G401 (cell line): ENCODE measurements around the gene TBX21. TPM values are rescaled to one million over a fixed set of nuclear protein-coding genes. Genes with fewer than 3 reads are reported as not detected.

Source experiments
- DNase-seq: peaks from one replicate; pipeline ENCODE4 v3.0.0-alpha.2; 2015; ENCODE audit warnings: low spot score
- in situ Hi-C: cut with HindIII; loops from 2 replicates; pipeline ENCODE4 v1.10.0; 2016; ENCODE audit warnings: low sequenced_read_pairs, mixed read lengths
- total RNA-seq: library from RNA; depleted of rRNA; stranded (reverse); fragments of >200 nt; shearing (Covaris generic); gene quantifications from 2 replicates; pipeline ENCODE4 v1.2.3, GENCODE V29; 2014

TBX21 gene
- total RNA-seq, 1 experiment from 2014 or later, result not detected

DNA sequence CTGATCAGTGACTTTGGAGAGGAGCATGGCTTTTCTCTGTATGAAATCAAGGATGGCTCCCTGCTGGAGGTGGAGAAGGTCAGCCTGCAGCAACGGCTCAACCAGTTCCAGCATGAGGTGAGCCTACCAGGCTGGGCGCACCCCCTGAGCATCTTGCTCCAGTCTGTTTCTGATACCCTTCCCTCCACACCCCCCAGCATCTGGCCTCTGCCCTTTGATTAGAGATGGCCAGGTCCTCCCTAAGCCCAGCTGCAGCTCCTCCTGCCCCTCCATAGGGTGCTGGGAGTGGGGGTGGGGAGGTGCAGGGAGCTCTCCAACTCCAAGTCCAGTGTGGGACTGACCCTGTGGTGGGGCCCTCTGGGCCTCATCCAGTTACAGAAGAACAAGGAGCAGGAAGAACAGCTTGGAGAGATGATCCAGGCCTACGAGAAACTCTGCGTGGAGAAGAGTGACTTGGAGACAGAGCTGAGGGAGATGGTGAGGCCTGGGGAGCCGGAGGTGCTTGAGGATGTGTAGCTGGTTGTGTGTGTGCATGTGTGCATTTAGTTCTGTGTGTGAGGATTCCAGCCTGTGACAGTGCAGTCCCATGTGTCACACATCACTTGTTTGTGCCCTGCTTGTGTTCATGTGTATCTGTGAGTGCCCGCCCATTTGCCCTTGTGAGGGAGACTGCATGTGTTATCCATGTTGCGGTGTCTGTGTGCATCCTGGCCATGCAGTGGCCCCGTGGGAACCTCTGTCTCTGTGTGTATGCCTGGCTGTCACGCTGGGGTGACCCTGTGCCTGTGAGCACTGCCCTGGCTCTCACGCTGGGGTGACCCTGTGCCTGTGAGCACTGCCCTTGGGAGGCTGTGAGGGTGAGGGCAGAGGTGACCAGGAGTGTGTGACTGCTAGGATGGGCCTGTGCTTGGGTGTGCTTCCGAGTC is 36.1 kb upstream of the TBX21 start:
- no peak for DNase-seq
- in situ Hi-C loops, result no loop called here

DNA sequence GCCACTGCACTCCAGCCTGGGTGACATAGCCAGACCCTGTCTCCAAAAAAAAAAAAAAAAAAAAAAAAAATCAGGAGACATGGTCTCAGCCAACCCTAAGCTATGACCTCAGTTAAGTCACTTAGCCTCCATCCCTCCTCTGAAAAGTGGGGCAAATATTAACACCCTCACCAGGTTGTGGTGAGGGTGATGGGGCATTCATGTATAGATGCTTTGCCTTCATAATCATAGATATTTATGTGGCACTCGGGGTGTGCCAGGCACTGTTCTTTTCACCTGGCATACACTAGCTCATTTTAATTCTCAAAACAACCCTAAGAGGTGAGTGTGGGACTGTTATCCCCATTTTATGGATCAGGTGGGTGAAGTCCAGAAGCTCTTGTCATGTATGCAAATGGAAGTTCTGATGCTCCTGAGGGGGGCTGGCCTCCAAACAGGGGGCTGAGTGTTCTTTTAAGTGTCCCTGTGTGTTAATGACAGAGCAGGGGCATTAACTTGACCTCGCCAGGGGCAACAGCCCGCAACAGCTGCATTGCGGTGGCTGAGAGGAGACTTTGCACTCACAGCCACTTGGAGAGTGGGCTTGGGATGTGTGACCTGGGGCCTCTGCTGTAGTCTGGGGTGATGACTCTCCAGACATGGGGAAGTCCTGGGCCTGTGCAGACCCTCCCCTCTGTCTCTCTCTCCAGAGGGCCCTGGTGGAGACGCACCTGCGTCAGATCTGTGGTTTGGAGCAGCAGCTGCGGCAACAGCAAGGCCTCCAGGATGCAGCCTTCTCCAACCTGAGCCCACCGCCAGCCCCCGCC is 34.9 kb upstream of the TBX21 start:
- no peak for DNase-seq
- in situ Hi-C loops, result no loop called here

DNA sequence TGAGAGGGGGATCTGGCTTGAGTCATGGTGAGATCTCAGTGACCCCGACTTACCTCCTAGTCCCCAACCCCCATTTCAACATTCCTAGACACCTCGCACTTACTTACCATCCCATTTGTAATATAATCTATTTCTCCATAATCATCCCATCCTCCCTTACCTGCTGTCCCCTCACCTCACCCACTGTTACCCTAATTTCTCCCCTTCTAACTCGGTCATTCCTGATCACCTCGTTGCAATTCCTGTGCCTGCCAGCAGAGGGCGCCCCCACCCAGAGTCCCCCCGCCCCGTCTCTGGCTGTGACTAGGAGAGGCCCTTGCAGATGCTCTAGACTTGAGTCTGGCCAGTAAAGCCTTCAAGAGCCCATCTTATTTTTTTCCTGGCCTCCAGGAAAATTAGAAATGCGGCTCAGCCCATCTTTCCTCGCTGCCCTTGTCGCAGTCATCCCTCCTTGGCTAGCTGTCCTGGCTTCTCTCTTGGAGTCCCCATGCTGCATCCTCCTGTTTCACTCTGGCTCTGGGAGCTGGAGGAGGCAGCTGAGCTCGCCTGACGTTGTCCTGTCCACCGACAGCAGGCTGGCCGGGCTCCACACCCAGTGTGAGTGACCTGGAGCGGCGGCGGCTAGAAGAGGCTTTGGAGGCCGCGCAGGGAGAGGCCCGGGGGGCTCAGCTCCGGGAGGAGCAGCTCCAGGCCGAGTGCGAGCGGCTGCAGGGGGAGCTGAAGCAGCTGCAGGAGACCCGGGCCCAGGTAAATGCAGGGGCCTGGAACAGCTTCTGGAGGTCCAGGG is 34.1 kb upstream of the TBX21 start:
- in situ Hi-C loops, result no loop called here
- peak; percentile 53 for DNase-seq

DNA sequence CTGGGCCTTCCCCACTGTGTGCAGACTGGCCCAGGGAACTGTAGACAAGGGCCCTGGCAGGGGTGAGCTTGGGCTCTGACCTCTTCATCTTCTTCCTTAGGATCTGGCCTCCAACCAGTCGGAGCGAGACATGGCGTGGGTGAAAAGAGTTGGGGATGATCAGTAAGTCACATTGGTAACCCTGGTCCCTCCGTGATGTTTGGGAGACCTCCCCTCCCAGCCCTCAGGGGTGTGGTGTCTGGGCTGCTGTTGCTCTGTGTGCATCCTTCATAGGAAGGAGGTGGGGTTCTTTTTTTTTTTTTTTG is 33.5 kb upstream of the TBX21 start:
- no peak for DNase-seq
- in situ Hi-C loops, result no loop called here

DNA sequence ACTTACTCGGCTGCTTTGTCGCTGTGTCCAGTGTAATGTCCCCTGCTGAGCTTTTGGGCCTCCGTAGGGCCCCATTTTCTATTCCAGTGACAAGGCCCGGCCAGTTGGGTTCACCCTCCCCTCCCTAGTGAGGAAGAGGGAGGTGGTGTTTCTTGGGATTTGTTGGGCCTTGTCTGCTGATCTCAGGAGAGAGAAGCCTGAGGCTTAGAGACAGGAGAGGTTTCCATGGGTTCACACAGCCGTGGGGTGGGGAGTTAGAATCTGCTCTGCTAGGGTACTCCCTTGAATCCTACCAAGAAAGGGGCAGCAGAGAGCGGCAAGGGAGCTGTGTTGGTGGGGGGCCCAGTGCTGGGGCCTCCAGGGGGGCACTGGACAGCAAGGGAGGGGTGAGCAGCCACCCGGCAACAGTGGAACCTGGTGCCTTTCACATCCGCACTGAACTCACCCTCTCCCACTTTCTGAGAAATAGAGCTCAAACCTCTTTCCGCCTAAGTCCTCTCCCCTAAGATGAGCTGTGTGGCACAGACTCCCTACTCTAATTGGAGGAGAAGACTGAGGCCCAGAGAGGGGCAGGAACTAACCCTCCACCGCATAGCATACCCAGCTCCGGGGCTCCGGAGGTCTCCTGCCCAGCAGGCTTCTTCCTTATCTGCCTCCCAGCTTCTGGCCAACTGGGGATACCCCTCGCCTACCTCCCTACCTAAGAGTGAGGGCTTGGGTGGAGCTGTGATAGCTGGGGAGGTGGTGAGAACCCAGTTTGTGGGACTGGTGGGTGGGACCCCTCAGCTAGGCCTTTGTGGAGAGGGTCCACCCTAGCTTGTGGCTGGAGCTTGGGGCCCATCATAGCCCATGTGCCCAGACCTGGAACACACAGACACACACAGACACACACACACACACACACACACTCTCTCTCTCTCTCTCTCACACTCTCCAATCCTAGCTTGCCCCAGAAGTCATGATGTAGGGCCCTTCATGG is 32.3 kb upstream of the TBX21 start:
- in situ Hi-C loops, result no loop called here
- no peak for DNase-seq

DNA sequence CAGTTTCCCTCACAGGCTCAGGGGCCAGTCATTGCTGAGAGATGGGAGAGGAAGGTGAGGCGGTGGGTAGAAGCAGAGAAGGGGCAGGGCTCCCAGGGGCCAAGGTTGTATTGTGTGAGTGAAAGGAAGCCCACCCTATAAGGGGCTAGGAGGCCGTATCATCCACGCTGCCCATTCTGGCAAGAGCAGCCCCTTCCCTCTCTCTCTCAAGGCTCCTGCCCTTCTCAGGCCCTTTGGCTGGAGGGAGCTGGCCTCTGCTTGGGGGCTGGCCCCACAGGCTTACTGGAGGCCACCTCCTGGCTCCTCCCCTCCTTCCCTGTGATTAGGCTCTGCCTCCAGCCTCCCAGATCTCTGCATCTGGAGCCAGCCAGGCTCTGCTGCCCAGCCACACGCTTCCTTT is 31.4 kb upstream of the TBX21 start:
- no peak for DNase-seq
- in situ Hi-C loops, result no loop called here

DNA sequence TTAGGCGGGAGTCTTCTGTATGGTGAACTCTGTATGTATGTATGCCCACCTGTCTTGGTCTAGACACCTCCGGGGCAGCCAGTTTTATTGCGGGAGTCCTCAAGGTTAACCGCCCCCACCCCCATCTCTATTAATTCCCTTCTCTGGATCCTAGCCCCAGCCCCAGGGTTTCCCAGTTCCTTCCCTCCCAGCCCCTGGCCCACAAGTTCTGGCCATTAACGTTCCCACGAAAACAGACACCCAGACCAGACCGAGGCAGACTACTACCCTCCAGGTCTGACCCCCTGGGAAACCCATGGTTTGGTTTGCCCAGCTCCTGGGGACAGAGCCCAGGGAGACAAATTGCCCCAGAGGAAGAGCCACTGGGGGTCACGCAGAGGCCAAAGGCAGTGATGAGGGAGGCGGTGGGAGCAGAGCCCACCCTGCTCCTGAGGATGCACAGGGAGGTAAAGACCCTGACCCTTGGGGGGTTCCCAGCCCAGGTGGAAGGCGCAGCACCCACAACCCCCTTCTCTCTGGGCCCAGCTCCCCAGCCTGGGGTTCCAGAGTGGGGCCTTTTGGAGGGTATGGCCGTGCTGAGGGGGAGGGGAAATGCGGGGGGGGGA is 30.5 kb upstream of the TBX21 start:
- in situ Hi-C loops, result no loop called here

DNA sequence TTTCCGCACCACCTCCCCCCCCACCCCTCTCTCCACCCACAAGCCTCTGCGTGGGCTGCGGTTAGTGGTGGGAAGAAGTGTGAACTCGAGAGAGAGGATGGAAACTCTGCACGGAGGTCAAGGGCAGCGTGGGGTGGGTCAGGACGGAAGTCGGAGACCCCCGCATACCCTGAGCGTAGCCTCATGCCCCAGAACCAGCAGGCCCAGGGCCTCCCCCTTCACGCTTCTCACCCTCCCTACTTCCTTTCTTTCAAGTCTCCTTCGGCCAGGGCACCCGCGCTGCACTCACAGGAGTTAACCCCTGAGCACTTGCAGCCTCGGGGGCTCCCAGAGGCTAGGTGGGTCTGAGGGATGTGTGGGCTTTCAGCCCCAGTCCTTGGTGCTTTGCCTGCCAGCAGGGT is 29.8 kb upstream of the TBX21 start:
- DNase-seq, result no peak
- in situ Hi-C loops, result no loop called here

More for the DNA sequence above, 30.5 kb upstream of the TBX21 start:
- no peak for DNase-seq

DNA sequence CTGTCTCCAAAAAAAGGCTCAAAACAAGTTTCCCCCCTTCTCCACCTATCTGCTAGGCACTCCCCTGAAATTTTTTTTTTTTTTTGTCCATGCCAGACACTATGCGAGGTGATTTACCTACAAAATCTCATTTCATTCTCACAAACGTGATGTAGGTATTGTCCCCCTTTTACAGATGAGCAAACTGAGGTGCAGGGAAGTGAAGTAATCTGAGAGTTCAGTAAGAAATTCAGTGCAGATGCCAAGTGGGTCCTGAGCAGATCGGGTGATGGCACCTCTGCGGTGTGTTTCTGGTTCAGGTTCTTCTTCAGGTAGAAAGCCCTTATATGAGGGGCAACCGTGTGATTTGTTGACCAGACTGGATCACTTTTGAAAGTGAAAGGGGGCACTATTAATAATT is 29.4 kb upstream of the TBX21 start:
- in situ Hi-C loops, result no loop called here
- DNase-seq, result no peak

DNA sequence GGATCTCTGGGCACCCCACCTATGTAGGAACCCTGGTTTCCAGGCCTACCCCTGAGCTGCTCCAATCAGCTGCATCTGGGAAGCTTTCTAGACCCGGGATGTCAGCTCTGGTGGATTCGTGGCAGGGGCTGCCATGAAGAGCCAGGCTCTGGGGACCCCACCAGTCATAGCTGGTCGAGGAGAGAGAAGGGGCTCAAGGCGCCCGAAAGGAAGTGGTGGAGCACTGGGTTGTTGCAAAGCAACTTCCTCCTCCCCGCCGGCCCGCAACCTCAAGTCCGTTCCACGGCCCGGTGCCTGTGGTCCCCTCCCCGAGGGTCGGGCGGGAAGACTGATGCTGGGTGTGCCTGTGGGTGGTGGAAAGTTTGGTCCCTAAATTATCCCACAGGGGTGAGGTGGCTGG is 28.9 kb upstream of the TBX21 start:
- in situ Hi-C loops, result no loop called here
- DNase-seq, result no peak

DNA sequence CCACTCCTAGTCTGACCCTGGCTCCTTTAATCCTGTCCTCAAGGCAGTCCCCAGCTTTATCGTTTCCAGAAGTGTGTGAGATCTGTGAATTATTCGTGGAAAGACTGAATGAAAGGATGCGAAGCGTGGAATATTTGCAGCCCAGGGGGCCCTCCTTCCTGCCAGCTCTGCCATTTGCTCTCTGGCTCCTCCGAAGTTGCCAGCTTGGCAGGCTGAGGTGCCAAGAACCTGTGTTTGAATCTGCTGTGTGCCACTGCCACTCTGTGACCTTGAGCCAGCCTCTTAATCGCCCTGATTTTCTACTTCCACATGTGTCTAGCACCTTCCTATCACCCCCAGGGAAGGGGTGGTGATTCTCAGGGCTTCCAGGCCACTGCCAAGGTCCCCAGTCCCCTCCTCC is 28.3 kb upstream of the TBX21 start:
- in situ Hi-C loops, result no loop called here
- DNase-seq, result peak; percentile 76

DNA sequence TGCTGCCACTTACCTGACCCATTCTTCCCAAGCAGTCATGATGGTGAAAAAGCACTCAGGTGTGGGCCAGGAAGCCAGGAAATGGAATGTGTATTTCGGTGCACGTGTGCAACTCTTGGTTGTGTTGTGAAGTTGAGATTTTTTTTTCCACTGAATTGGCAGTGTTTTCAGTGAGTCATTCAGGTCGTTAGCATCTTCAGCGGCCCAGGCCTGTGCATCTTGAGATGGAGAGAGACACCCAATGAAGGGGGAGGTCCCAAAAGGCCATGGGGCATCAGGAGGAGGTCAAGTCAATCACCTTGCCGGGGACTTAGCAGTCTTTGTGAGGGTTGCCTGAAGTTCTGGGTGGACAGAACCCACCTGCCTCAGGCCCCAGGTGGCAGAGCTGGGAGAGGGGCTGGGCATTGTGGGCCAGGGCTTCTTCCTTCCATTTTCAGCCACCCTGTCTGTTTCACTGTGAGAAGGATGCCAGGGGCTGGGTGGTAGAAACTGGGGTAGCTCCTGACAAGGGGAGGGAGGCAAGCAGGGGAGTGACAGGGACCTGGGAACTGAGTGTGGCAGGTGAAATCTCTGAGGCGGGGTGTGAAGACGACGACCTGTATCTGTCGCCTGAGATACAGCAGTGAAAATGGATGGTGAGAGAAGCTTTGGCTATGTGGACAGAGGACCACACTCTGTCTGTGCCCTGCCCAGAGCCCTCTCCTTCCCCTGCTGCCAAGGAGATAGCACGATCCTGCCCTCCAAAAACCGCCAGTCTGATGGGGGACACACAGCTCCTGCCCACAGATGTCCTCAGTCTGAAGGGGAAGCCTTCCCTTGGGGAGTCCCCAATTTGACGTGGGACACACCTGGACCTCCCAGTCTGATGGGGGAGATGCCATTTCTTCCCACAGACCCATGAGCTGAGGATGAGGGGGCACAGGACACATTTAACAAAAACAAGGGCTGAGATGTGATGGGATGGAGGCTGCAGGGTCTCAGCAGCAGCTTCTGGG is 27.2 kb upstream of the TBX21 start:
- in situ Hi-C loops, result no loop called here

DNA sequence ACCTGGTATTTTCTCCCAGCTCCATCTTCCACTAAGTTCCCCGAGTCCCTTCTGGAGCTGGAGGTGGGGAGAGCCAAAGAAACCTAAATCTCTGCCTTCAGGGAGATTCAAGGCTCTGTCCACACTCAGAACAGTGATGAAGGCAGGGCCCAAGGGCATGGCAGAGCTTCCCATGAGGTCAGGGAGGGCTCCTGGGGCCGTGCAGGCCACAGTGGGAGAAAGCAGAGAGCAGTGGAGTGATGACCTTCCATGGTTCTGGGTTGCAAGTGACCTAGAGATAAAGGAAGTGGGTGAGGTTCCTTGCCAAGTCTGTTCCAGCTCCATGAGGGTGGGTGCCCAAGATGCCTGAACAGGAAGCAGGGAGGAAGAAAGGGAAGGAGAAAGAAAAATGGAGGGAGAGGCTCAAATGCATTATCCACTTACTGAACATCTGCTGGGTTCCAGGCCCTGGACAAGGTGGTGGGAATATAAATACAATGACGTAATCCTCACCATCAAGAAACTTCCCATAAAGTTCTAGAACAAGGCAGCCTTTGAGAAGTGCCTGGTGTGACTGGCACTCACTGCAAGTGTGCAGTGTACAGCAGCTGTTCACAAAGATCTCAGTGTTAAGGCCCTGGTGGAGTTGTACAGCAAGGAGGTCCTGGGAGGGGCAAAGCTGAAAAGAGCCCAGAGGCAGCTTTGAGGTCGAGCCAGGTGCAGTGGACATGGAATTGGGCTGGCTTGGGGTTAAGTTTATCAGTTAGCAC is 25.8 kb upstream of the TBX21 start:
- in situ Hi-C loops, result no loop called here
- no peak for DNase-seq

More for the DNA sequence above, 27.2 kb upstream of the TBX21 start:
- peak; percentile 38 for DNase-seq

DNA sequence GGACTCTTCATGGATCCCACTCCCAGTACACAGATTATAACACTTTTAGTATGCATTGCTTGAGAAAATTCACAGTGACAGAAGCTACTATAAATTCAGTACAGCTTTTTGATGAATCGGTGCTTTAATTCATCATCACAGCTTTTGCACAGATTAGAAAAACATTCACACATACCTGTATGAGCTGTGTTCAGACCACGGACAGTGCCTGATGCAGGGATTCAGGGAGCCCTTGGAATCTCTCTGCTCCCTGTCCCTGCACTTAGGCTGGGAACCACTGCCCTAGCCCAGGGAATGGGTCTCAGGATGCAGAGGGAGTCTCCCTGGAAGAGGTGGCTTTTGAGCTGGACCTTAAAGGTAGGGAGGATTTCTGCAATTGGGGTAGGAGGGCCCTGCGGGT is 25.2 kb upstream of the TBX21 start:
- in situ Hi-C loops, result no loop called here

DNA sequence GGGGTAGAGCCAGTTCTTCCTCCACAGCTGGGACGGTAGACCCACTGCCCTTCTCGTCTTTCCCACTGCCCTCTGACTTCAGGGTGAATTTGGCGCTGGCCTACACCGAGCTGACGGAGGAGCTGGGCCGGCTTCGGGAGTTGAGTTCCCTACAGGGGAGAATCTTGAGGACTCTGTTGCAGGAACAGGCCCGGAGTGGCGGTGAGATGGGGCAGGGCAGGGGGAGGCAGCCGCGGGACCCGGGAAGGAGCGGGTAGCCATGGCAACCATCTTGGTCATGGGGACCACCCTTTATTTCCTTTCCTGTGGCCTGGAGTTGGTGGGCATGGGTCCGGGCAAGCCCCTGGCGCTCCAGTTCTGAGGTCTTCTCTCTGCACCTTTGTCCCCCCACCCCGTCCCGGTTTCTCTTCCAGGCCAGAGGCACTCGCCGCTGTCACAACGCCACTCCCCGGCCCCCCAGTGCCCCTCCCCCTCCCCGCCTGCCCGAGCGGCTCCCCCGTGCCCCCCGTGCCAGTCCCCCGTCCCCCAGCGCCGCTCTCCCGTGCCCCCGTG is 24.6 kb upstream of the TBX21 start:
- in situ Hi-C loops, result no loop called here
- DNase-seq, result no peak

More for the DNA sequence above, 25.2 kb upstream of the TBX21 start:
- no peak for DNase-seq

DNA sequence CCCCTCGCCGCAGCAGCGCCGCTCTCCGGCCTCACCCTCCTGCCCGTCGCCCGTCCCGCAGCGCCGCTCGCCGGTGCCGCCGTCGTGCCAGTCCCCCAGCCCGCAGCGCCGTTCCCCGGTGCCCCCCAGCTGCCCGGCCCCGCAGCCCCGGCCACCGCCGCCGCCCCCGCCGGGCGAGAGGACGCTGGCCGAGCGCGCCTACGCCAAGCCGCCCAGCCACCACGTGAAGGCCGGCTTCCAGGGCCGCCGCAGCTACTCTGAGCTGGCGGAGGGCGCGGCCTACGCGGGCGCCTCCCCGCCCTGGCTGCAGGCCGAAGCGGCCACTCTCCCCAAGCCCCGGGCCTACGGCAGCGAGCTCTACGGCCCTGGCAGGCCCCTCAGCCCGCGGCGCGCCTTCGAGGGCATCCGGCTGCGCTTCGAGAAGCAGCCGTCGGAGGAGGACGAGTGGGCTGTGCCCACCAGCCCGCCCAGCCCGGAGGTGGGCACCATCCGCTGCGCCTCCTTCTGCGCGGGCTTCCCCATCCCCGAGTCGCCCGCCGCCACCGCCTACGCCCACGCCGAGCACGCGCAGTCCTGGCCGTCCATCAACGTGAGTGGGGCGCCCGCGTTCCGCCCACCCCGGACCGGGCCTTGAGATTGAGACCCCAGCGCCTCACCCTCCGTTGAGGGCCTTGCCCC is 24.0 kb upstream of the TBX21 start:
- in situ Hi-C loops, result no loop called here

More for the DNA sequence above, 24.0 kb upstream of the TBX21 start:
- no peak for DNase-seq
